Measurements from ENCODE around the gene SFRP5. TPM values are rescaled to one million over a fixed set of nuclear protein-coding genes. Genes with fewer than 3 reads are reported as not detected.

The SFRP5 gene
- total and polyA plus RNA-seq, 2 of the 4 experiments (the other 2 are of a cell fraction), result not detected

GRCh38 chr10:97788552-97789442 is 17.0 kb upstream of the SFRP5 start:
- Histone ChIP-seq H3K27ac (ENCODE audit: insufficient read depth, low read length) (no peak overlapping the region), H3K9me1 (ENCODE audit: insufficient read depth, low read length) (no peaks in the 10 kb centered on the region), H4K91ac (ENCODE audit: insufficient read depth, low read depth, low read length) (no peak overlapping the region), H2AFZ (replicated peaks; ENCODE audit: low read length, poor library complexity) (no peak overlapping the region), H3K4me1 (ENCODE audit: control insufficient read depth, insufficient read depth, low read length) (no peaks in the 10 kb centered on the region), H3K4me2 (ENCODE audit: low read depth, low read length) (no peak overlapping the region), H3K9me3 (ENCODE audit: control insufficient read depth, insufficient read depth, low read length) (no peaks in the 10 kb centered on the region), H2BK15ac (ENCODE audit: low read depth, low read length) (no peak overlapping the region), H4K8ac (ENCODE audit: low read depth in 2 of 2, low read length in 2 of 2) (no peak overlapping the region), H2BK20ac (ENCODE audit: low read depth, low read length) (no peak overlapping the region), H3K79me1 (ENCODE audit: low read depth in 1 of 2, low read length in 2 of 2) (no peaks in the 10 kb centered on the region), H3K18ac (ENCODE audit: low read depth, low read length) (no peak overlapping the region), H3K4ac (ENCODE audit: low read depth, low read length) (no peak overlapping the region), H2BK120ac (ENCODE audit: low read depth, low read length) (no peak overlapping the region), H3K4me3 (ENCODE audit: insufficient read depth, low read depth, low read length) (no peak overlapping the region), H3K23ac (ENCODE audit: low read depth, low read length) (no peak overlapping the region), H3K27me3 (ENCODE audit: control insufficient read depth, insufficient read depth, low read length) (peaks cover 37% of the 10 kb centered on the region), H3K9ac (ENCODE audit: low read depth, low read length) (no peak overlapping the region), H4K20me1 (ENCODE audit: insufficient read depth, low read length) (no peaks in the 10 kb centered on the region), H2AK5ac (ENCODE audit: low read depth, low read length) (no peak overlapping the region), H3K56ac (ENCODE audit: extremely low read depth, insufficient read depth, low read length) (no peak overlapping the region), H3K14ac (replicated peaks; ENCODE audit: low read depth, low read length) (no peak overlapping the region), H3K36me3 (ENCODE audit: control insufficient read depth, insufficient read depth, low read length) (no peaks in the 10 kb centered on the region), H4K5ac (ENCODE audit: low read depth, low read length) (no peak overlapping the region), H2BK5ac (ENCODE audit: low read depth, low read length, poor library complexity, severe bottlenecking) (no peak overlapping the region), H2AK9ac (replicated peaks; ENCODE audit: low read depth, low read length, poor library complexity) (no peak overlapping the region)
- 0% methylated on average over 1 of the region's 22 CpGs; no CpG with 5 or more reads in 1 of the 2 experiments for WGBS, 2 experiments (ENCODE audit: extremely low coverage in 2 of 2, insufficient read length in 1 of 2)
- in situ Hi-C loops (cut with MboI; ENCODE audit: low sequenced_read_pairs), result loop anchor here (25.0 kb wide), 1 partner anchor 249 kb away; the partner anchor contains the start of gene CRTAC1
- ChIA-PET POLR2A (ENCODE audit: unreplicated experiment) (no interaction called here), CTCF (interaction anchor here (0.6 to 1.2 kb wide), 2 partner anchors 50 to 125 kb away, joined by 3 read pairs; no protein-coding TSS in a partner anchor)
- ATAC-seq (ENCODE audit: low read depth) (no peak), DNase-seq (no peak)
- dilution Hi-C loops (cut with HindIII; ENCODE audit: low sequenced_read_pairs, unreplicated experiment), result no loop called here
- intact Hi-C loops (cut with micrococcal nuclease), result no loop called here
- BruUV-seq (replicated peaks), result no TSS peak
- no peak for TF ChIP-seq CTCF (conservative IDR thresholded peaks at IDR 0.05; ENCODE audit: low read depth, low read length)
- TF ChIP-seq POLR2A (IDR thresholded peaks at IDR 0.05; ENCODE audit: low read depth, low read length), result no peak
- TF ChIP-seq CHD1 (IDR thresholded peaks at IDR 0.05; ENCODE audit: low read depth, low read length), result no peak
- TF ChIP-seq NFE2L2 (IDR thresholded peaks at IDR 0.05; ENCODE audit: low read depth, low read length), result no peak
- no peak for TF ChIP-seq USF2 (IDR thresholded peaks at IDR 0.05; ENCODE audit: low read depth, low read length)
- no peak for TF ChIP-seq CEBPB (IDR thresholded peaks at IDR 0.05; ENCODE audit: low read depth, low read length)
- no peak for TF ChIP-seq MAFK (IDR thresholded peaks at IDR 0.05; ENCODE audit: low read depth, low read length)
- no peak for TF ChIP-seq RFX5 (IDR thresholded peaks at IDR 0.05; ENCODE audit: low read depth, low read length)
- no peak for TF ChIP-seq MAZ (IDR thresholded peaks at IDR 0.05; ENCODE audit: borderline replicate concordance, low read depth, low read length)
- TF ChIP-seq RAD21 (IDR thresholded peaks at IDR 0.05; ENCODE audit: low read length), result no peak
- TF ChIP-seq SMC3 (IDR thresholded peaks at IDR 0.05; ENCODE audit: low read depth, low read length), result no peak
- no peak for TF ChIP-seq FOS (IDR thresholded peaks at IDR 0.05; ENCODE audit: low read depth, low read length)
- no peak for TF ChIP-seq MXI1 (IDR thresholded peaks at IDR 0.05; ENCODE audit: borderline replicate concordance, low read depth, low read length)
- no peak for TF ChIP-seq BHLHE40 (IDR thresholded peaks at IDR 0.05; ENCODE audit: low read depth, low read length)
- TF ChIP-seq, protein P1, sequence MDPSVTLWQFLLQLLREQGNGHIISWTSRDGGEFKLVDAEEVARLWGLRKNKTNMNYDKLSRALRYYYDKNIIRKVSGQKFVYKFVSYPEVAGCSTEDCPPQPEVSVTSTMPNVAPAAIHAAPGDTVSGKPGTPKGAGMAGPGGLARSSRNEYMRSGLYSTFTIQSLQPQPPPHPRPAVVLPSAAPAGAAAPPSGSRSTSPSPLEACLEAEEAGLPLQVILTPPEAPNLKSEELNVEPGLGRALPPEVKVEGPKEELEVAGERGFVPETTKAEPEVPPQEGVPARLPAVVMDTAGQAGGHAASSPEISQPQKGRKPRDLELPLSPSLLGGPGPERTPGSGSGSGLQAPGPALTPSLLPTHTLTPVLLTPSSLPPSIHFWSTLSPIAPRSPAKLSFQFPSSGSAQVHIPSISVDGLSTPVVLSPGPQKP (IDR thresholded peaks at IDR 0.05; ENCODE audit: borderline replicate concordance, low read depth, low read length), result no peak

Data from IMR-90 (cell line).